Measurements from ENCODE around the gene LGI2.

GRCh38 chr4:24975510-24975909, 55.2 kb downstream of the LGI2 start:
- TF ChIP-seq CTCF (IDR thresholded peaks at IDR 0.05; ENCODE audit: low read length) (no peak), EZH2 (optimal IDR thresholded peaks at IDR 0.05; ENCODE audit: low read depth, low read length) (no peak), EZH2phosphoT487 (IDR thresholded peaks at IDR 0.05; ENCODE audit: low read length) (no peak)

All from MM.1S (cell line).